ENCODE data around the gene PRSS38.

Gene PRSS38

DNA sequence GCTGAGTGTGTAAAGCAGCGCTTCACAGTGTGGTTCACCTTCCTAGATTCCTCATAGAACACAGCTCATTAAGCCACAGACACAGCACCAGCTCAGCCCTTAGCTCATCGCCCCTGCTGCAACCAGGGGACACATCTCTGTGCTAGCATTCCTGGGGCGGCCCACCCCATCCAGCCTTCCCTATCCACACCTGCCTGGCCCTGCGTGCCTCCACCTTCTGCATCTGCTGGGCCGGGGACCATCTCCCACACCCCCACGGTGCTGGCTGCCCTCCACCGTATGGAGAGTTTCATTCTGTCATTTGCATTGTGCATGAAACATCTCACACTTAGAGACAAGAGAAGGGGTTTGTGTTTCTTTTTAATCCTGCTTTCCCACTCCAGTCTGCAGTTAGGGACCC lies 35.8 kb upstream of the PRSS38 start:
- DNase-seq: no peak

DNA sequence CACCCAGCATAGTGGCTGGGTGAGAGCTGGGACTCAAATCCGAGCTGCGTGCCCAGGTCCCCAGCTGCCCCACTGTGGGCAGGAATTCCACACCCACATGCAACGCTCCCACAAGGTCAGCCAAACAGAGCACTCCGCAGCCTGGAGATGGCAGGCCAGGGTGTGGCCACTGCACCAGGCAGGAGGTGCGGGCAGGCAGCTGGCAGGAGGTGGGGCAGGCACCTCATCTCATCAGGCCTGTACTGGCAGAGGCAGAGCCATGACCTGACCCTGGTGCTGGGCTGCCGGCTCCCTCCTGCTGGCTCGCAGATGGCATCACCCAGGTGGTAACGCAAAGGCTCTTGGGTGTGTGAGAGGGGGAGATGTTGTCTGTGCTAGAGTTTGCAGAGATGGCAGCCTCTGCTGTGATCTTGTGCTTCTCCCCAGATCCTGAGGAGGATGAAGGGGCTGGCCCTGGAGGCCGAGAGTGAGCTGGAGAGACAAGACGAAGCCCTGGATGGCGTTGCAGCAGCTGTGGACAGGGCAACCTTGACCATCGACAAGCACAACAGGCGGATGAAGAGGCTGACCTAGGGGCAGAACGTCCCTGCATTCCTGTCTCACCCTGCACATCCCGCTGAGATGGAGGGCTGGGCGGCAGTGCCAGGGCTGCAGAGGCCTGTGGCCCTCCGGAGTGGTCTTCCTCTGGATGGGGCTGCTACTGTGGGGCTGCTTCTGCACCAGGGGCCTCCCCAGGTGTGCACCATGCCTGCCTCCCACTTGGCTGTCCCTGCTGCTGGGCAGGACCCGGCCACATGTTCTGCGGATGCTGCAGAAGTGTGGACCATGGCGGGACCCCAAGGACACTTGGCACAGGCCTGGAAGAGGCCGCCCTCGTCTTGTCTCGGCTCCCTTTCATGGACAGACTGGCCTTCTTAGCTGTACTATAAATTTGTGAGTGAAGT lies 35.1 kb upstream of the PRSS38 start:
- no peak for DNase-seq

GRCh38 chr1:227781314-227781930 lies 34.1 kb upstream of the PRSS38 start:
- DNase-seq: no peak

GRCh38 chr1:227782226-227782625 lies 33.2 kb upstream of the PRSS38 start:
- no peak for DNase-seq

DNA sequence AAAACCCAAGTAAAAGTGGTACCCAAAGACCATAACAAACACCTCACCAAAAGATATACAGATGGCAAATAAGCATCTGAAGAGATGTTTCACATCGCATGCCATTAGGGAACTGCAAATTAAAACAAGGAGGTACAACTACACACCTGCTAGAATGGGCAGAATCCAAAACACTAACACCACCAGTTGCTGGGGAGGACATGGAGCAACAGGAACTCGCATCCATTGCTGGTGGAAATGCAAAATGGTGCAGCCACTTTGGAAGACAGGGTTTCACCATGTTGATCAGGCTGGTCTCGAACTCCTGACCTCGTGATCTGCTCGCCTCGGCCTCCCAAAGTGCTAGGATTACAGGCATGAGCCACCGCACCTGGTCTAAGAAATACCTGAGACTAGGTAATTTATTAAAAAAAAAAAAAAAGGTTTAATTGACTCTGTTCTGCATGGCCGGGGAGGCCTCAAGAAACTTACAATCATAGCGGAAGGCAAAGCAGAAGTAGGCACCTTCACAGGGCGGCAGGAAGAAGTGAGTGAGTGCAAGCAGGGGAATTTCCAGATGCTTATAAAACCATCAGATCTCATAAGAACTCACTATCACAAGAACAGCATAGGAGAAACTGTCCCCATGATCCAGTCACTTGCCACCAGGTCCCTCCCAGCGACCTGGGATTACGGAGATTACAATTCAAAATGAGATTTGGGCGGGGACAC lies 30.2 kb upstream of the PRSS38 start:
- peak in 1 of 2 donors; percentile 33 for DNase-seq

- DNase-seq: no peak
Observed at GRCh38 chr1:227785805-227786671, 29.4 kb upstream of the PRSS38 start.

DNA sequence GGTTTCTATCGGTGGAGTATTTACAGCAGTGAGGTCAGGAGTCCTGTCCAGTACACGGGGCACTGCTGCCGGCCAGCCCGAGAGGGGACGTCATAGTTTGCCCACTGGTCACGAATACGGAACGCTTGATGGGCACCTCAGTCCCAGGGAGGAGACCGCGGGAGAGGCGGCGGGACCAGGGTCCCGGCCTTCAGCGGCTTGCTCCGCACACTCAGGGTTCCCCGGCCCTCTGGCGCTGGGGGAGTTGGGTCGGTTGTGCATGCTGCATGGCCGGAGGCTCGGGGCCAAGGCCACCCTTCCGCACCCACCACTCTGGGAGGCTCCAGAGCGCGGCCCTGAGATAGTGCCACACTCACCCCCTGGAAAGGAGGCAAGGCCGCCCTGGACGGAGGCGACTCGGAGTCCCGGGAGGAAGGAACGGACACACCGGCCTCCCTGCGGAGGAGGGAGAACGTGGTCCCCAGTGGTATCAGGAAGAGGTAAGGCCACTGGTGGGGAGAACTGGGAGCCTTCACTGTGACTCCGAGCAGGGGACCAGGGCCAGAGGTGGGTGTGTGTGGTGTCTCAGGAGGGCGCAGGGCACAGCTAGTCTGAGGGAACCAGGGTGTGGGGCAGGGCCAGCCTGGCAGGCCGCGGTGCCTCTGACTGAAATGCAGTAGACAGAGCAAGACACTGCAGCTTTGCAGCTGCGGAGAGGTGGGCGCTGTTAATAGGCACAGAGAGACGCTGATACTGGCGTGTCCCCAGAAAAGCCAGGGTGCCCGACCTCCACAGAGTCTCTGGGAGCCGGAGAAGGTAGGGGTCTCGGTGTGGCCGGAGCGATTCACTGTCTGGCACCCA lies 28.6 kb upstream of the PRSS38 start:
- no peak for DNase-seq

GRCh38 chr1:227787513-227788270 lies 27.8 kb upstream of the PRSS38 start:
- DNase-seq: peak; percentile 96 to 97

DNA sequence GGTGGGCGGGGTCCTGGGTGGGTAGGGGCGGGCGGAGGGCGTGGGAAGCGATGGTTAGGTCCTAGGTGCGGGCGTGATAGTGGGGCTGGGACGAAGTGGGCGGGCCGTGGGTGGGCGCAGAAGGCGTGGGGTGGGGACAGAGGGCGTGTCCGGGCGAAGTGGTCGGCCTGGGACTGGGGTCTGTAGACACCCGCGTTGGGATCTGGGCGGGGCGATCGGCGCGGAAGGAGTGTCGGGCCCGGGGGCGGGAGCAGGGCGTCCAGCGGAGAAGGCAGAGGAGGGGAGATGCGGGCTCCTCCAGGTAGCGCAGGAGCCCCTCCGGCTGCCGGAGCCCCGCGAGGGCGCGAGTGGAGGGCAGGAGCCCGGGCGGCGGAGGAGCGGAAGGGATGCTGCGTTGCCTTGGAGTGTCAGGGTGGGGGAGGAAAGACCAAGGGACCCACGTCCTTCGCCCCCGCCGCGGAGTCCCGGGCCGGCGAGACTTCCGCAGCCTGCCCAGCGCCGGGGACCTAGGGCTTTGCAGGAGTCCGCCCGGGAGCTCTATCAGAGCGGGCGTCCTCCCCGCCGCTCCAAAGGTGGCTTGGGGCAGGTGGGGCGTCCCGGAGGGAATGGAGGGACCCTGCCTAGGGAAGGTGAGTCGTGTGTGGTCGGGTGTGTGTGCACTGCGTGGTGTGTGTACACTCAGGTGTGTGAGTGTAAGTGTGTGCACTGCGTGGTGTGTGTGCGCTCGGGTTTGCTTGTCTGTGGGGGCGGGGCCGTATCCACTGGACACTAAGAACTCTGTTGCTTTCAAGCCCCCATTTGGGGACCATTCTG lies 27.0 kb upstream of the PRSS38 start:
- no peak for DNase-seq

DNA sequence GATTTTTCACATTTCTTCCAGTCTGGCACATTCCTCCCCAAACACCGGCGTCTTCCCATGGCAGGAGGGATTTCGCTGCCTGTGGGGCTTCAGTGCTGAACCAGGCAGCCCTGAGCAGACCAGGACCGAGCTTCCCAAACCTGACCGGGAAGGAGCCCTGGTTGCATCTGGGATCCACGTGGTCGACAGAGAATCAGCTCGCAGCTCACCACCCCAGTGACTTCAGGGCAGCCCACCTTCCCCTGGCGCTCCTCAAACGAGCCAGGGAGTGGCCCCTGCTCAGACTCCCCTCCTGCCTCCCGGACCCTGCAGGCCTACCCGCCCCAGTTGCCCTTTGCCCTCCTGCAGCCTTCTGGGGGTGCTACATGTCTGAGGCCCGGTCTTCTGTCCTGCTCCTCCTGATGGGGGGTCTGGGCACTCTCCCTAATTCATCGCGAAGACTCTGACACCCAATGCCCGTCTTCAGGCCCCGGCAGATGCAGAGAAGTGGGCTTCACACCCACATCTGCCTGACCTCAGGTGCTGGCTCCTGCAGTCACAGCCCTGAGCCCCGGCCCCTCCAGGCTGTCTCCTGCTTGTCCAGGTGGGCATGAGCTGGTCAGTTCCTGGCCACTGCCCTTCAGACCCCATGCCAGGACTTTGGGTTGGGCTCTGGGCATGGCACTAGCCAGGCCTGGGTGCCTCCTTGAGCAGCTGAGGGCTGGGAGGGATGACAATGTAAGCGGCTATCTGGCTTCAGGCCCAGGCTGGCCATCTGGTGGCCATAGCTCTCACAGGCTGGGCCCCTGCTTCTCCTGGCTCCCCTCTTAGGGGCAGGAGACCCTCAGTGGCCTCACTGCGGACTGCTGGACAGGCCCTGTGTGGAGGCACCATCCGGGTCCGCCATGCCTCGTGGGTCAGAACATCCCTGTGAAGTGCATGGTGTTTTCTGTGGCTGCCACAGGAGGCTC lies 26.1 kb upstream of the PRSS38 start:
- no peak for DNase-seq

DNA sequence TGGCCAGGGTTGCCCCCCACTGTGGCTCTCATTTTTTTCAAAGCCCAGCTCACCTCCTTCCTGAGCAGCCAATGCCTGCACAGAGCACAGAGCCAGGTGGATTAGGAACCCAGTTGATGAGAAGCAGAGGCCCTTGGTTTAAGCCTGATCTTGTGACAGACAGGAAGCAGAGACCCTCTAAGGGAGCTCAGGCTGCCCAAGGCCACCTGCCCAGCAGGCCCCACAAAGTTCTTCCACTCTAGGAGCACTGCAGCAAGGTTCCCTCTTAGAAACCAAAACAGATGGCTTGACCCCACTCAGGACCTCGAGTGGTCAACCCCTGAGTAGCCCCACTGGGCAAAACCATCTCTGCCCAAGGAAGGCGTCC lies 25.5 kb upstream of the PRSS38 start:
- no peak for DNase-seq

- DNase-seq: no peak
Observed at GRCh38 chr1:227790868-227791267, 24.6 kb upstream of the PRSS38 start.

DNA sequence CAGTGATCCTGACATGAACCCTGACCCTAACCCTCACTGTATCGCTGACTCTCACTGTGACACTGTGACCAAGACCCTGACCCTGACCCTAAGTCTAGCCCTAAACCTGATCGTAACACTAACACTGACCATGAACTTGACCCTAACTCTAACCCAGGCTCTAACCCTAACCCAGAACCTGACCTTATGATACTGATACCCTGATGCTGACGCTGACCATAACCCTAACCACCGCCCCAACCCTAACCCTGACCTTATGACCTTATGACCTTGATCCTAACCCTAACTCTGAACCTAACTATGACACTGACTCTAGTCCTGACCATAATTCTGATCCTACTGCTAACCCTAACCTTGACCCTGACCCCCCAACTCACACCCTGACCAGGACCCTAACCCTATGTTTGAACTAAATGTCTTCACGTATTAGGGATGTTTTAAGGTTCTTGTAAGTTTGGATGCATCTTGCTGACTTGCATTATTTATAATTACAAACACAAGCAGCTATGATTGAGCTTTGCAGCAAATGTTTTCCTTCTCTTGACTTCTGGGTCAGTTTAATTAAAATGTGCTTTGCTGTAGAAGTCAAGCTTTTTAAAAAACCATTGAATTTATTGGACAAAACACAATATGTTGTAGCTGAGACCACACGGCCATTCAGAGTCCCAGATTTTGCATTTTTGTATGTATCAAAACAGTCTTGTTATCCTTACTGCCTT lies 23.9 kb upstream of the PRSS38 start:
- no peak for DNase-seq

DNA sequence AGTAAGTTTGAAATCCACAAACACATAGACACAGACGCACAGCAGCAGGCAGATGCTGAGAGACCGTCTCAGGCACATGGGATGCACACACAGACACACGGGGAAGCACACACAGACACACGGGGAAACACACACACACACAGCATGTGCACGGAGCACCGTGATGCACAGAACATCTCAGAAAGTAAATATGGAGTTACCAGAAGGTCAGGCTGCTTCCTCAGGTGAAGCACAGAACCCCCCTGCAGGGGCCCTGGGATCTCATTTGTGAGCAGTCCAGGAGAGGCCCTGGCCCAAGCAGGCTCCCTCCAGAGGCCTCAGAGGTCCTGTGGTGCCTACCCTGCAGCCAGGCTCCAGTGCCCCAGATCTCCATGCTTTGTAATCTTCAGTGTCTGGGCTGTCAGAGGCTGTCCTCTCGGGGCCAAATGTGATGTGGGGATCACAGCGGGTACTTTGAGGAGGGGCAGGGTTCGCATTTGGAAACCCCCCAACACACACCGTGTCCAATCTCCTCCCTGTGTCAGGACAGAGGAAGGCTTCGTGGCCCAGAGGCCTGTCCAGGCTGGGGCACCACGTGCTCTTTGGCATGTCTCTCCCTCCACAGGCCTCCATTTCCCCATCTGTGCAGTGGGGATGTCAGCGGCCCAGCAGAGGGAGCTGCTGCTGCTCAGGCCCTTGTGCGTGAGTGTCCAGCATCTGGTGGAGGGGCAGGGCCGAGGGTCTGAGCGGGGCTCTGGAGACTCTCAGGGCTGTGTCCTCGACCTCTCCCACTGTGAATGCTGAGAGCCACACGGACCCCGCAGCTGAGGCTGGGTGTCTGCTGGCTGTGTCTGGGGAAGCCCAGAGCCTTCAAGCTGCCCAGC lies 23.0 kb upstream of the PRSS38 start:
- no peak for DNase-seq

- no peak for DNase-seq
Observed at GRCh38 chr1:227793079-227793947, 22.2 kb upstream of the PRSS38 start.
